AG04449 (cell line): ENCODE measurements around the gene RHEX.

Experiments used
- CTCF ChIA-PET: fragments of 350-600 bp; formaldehyde crosslinking; extraction: SDS; loops from one replicate; lab custom pipeline; 2021; ENCODE audit warnings: antibody characterized with exemption; lab: Yijun Ruan, JAX
- POLR2A ChIA-PET: fragments of 400-600, 350-600 bp; formaldehyde crosslinking; extraction: SDS; loops from one replicate; lab custom pipeline; 2020; ENCODE audit warnings: antibody characterized with exemption, inconsistent platforms; lab: Yijun Ruan, JAX
- DNase-seq: peaks from one replicate; pipeline ENCODE4 v3.0.0-alpha.2; 2010; ENCODE audit warnings: low read depth, low spot score
- H3K4me3 ChIP-seq: 2 replicates; pipeline ENCODE4 v1.5.1; 2011; ENCODE audit warnings: low read depth, mild to moderate bottlenecking, control low read depth, low read length
- TF ChIP-seq, protein P1 (sequence below): IDR thresholded peaks from one replicate; pipeline ENCODE4 v1.5.1; 2011; ENCODE audit warnings: mild to moderate bottlenecking, moderate library complexity, low read length, control low read depth, inconsistent platforms; ENCODE audit not compliant: insufficient read depth; ENCODE audit errors: missing control alignments

The RHEX gene

DNA sequence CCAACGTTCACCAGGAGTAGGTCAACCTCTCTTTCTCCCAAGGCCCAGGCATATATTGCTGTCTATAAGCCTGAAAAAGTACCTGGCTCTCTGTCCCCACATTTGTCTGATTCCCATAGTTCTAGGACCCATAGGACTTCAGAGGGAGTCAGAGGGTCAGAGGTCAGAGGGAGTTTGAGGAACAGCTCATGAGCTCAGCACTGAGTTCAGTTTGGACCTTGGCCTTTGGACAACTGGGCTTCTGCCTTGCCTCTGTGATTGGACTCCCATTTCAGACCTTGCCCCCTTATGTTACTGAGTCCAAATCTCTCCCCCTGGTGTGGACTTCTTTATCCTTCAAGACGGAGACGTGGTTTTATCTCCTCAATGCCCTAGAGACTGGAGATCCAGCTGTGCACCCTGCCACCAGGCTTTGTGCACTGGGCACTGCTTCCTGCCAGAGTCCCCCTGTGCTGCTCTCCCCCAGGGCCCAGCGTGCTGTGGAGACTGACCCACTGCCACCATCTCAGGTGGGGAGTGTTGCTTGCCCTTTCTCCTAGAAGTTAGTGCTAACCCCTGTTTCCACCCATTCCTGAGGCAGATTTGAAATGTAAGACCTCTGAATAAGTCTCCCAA lies 32.5 kb upstream of the RHEX start:
- POLR2A ChIA-PET: no interaction called here
- no peak overlapping the region for H3K4me3 ChIP-seq
- TF ChIP-seq, protein P1, sequence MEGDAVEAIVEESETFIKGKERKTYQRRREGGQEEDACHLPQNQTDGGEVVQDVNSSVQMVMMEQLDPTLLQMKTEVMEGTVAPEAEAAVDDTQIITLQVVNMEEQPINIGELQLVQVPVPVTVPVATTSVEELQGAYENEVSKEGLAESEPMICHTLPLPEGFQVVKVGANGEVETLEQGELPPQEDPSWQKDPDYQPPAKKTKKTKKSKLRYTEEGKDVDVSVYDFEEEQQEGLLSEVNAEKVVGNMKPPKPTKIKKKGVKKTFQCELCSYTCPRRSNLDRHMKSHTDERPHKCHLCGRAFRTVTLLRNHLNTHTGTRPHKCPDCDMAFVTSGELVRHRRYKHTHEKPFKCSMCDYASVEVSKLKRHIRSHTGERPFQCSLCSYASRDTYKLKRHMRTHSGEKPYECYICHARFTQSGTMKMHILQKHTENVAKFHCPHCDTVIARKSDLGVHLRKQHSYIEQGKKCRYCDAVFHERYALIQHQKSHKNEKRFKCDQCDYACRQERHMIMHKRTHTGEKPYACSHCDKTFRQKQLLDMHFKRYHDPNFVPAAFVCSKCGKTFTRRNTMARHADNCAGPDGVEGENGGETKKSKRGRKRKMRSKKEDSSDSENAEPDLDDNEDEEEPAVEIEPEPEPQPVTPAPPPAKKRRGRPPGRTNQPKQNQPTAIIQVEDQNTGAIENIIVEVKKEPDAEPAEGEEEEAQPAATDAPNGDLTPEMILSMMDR: no peak
- DNase-seq: no peak
- CTCF ChIA-PET: interaction anchor here (0.8 to 1.6 kb wide), 6 partner anchors 8 to 229 kb away, joined by 3 to 8 read pairs (median 4); no protein-coding TSS in a partner anchor

DNA sequence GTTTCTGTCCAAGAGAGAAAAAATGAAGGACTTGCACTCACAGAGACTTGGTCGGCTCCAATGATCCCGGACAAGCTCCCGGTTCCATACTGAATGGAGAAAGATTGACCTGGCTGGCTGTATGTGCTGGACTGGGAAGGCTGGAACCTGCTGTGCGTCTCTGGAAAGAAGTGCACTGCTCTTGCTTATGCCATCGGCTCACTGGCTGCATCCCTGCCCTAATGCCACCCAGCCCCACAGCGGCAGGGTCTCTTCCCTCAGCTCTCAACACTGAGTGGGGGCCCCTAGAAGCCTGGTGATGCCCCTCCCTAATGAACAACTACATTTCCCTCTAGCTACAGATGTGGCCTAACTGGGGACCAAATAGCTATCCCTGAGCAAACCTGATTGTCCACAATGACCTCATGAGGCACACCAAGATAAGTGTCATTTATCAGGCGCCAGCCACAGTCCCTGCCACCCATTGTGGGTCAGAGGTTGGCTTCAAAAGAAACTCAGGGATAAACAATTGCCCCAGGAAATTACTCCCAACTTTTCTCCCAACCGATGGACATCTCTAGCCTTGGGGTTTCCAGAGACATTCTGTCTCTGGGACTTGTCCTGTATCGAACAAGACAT lies 31.9 kb upstream of the RHEX start:
- ChIA-PET CTCF (interaction anchor here (0.8 to 1.9 kb wide), 8 partner anchors 8 to 229 kb away, joined by 3 to 8 read pairs (median 4); no protein-coding TSS in a partner anchor), POLR2A (no interaction called here)
- TF ChIP-seq, protein P1: no peak
- DNase-seq: no peak
- H3K4me3 ChIP-seq: no peak overlapping the region

DNA sequence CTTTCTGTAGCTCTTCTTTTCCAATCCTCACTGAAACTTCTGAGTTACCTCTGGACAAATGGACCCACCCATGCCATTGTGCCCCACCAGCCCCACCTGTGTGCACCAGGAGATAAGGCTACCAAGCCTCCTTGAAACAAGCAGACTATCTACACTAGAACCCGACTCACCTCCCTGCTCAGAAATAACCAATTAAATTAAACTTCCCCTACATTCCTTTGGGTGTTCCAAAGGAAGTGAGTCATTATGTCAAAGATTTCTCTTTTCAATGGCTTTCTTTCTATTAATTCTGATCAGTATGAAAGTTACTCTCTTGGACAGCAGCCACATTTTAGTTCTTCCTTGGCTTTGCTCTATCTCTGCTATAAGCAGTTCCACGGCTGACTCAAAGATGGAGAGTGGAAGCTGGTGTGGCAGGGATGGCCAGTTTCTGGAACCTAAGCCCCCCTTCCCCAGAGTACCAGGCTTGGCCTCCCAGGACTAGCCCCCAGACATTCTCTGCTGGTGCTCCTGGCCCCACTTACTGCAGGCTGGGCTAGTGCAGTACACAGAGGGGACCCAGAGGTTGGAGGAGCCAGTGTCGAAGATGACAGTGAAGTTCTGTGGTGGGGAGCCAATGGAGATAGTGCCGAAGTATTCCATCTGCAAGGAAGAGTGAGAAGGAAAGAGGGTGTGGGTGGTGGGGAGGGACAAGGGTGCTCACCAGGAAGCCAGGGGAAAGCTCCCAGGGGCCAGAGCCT lies 31.2 kb upstream of the RHEX start:
- CTCF ChIA-PET: interaction anchor here (0.8 to 1.9 kb wide), 7 partner anchors 7 to 230 kb away, joined by 3 to 8 read pairs (median 5); no protein-coding TSS in a partner anchor
- DNase-seq: no peak
- POLR2A ChIA-PET: no interaction called here

DNA sequence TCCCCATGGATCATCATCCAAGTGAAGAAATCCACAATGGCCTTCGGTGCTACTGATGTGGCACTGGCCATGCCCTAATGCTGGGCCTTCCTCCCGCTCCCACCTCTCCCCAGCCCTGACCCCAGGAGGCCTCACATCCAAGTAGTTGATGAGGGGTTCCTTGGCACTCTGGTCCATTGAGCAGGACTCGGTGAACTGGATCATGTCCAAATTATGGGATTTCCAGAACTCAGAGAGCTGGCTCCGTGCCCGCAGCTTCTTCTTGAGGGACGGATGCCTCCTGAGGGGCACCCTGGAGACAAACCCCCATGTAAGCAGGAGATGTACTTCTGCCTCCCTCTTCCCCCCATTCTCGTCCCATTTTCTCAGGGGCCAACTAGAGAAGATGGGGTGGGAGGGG lies 30.2 kb upstream of the RHEX start:
- no peak for DNase-seq
- CTCF ChIA-PET: interaction anchor here (1.0 to 1.9 kb wide), 3 partner anchors 8 to 83 kb away, joined by 6 to 8 read pairs (median 8); no protein-coding TSS in a partner anchor
- POLR2A ChIA-PET: no interaction called here
- H3K4me3 ChIP-seq: no peak overlapping the region
- TF ChIP-seq, protein P1: no peak

More for the DNA sequence above, 31.2 kb upstream of the RHEX start:
- TF ChIP-seq, protein P1: no peak
- no peak overlapping the region for H3K4me3 ChIP-seq

DNA sequence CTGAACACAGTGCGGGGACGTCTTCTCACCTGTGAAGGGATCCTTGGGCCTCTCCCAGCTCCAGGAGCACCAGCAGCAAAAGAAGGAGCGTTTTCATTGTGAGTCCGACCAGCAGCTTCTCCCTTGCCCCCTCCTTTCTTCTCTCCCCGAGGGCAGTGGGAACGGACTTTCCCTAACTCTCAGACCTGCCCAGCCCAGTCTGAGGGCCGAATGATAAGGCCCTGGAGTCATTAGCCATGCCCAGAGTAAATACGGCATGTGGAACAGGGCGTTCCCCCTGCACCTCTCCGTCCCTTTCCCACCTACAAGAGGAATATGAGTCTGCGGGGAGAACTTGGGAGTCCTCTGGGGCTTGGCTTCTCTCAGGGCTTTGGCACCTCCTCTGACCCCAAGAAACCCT lies 29.3 kb upstream of the RHEX start, which contains the start of gene CTSE:
Gene CTSE (minus strand): TSS at position 201 of the 400 bp plus-strand sequence. CDS start 104 bp downstream, at position 97.
- DNase-seq: no peak
- H3K4me3 ChIP-seq: no peak within 1 kb of the TSS
- POLR2A ChIA-PET: no interaction called here
- TF ChIP-seq, protein P1: no peak
- CTCF ChIA-PET: interaction anchor here (1.8 kb wide), 1 partner anchor 9 kb away, joined by 8 read pairs; no protein-coding TSS in a partner anchor
